Panc1 (cell line): ENCODE data around the gene GPC6. TPM values are rescaled to one million over a fixed set of nuclear protein-coding genes. Genes with fewer than 3 reads are reported as not detected.

Source experiments
- ATAC-seq: fragments of 200-7000 bp; cut with Tn5 transposase; 2 replicates; pipeline ENCODE4 v1.9.1; 2020; ENCODE audit warnings: mild to moderate bottlenecking, moderate library complexity
- BruUV-seq: library from RNA; stranded (reverse); fragments of 400-500 nt; replicated peaks from 2 replicates; lab custom pipeline; 2021; lab: Mats Ljungman, UMichigan
- CTCF ChIA-PET: fragments of 300-600 bp; sonication (Branson Sonifier 250); formaldehyde crosslinking; loops from one replicate; lab custom pipeline; 2022; ENCODE audit warnings: antibody characterized with exemption; lab: Charles Lee
- POLR2A ChIA-PET: fragments of 300-600 bp; sonication (Branson Sonifier 250); formaldehyde crosslinking; loops from one replicate; lab custom pipeline; 2022; ENCODE audit warnings: antibody characterized with exemption; lab: Charles Lee
- DNase-seq: peaks from one replicate; pipeline ENCODE4 v3.0.0-alpha.2; 2010; ENCODE audit warnings: low read depth, low spot score
- H3K27ac ChIP-seq: 2 replicates; pipeline ENCODE4 v1.5.1; 2011; ENCODE audit warnings: mild to moderate bottlenecking, low read length, inconsistent platforms
- H3K27me3 ChIP-seq: fragments of 200-500 bp; sonication (Bioruptor generic); 2 replicates; pipeline ENCODE4 v1.6.0; 2014; ENCODE audit warnings: low read length, inconsistent platforms; ENCODE audit not compliant: control insufficient read depth, insufficient read depth
- H3K36me3 ChIP-seq: fragments of 200-500 bp; sonication (Bioruptor generic); 2 replicates; pipeline ENCODE4 v1.5.1; 2014; ENCODE audit warnings: inconsistent platforms, mild to moderate bottlenecking, low read length, moderate library complexity; ENCODE audit not compliant: control insufficient read depth, insufficient read depth
- H3K4me1 ChIP-seq: 2 replicates; pipeline ENCODE4 v1.5.1; 2011; ENCODE audit warnings: inconsistent platforms, mild to moderate bottlenecking, low read length, moderate library complexity; ENCODE audit not compliant: control insufficient read depth, insufficient read depth
- H3K4me3 ChIP-seq, 2 experiments: 2 replicates each; pipeline ENCODE4 v1.5.1; 2011 to 2012; ENCODE audit warnings: low read depth in 2 of 2, low read length in 2 of 2, mild to moderate bottlenecking in 2 of 2, inconsistent platforms in 1 of 2, moderate library complexity in 1 of 2
- H3K9me3 ChIP-seq: fragments of 200-500 bp; sonication (Bioruptor generic); 2 replicates; pipeline ENCODE4 v1.5.1; 2014; ENCODE audit warnings: low read depth, mild to moderate bottlenecking, inconsistent platforms, low read length, moderate library complexity; ENCODE audit not compliant: control insufficient read depth, insufficient read depth
- CTCF ChIP-seq: fragments of 450-650 bp; IDR thresholded peaks from 2 replicates; pipeline ENCODE4 v1.5.1; 2017; ENCODE audit warnings: mild to moderate bottlenecking
- POLR2AphosphoS5 ChIP-seq: IDR thresholded peaks from 2 replicates; pipeline ENCODE4 v1.6.1; 2012; ENCODE audit warnings: mild to moderate bottlenecking, low read depth, low read length, moderate library complexity
- REST ChIP-seq, 2 experiments: IDR thresholded peaks; 2 replicates each; pipeline ENCODE4 v1.6.1; 2011 to 2012; ENCODE audit warnings: low read depth in 2 of 2, control low read depth in 1 of 2, low read length in 1 of 2, mild to moderate bottlenecking in 1 of 2, moderate library complexity in 1 of 2; ENCODE audit not compliant: insufficient read depth in 1 of 2
- SIN3A ChIP-seq: IDR thresholded peaks from 2 replicates; pipeline ENCODE4 v1.6.1; 2012; ENCODE audit warnings: low read depth, mild to moderate bottlenecking, low read length, moderate library complexity, borderline replicate concordance; ENCODE audit not compliant: insufficient read depth
- TCF7L2 ChIP-seq: IDR thresholded peaks from 2 replicates; pipeline ENCODE4 v1.6.1; 2011; ENCODE audit warnings: mild to moderate bottlenecking, low read depth, low read length, inconsistent platforms
- in situ Hi-C: cut with HindIII; loops from 2 replicates; pipeline ENCODE4 v1.10.0; 2016; ENCODE audit warnings: low sequenced_read_pairs, low pct_unique_long_range_greater_than_20kb
- intact Hi-C: fragments of 100-400 bp; cut with micrococcal nuclease; formaldehyde crosslinking; loops from one replicate; pipeline ENCODE4 v1.10.0; 2022; ENCODE audit not compliant: unreplicated experiment
- total RNA-seq: library from RNA; stranded (reverse); gene quantifications from one replicate; pipeline ENCODE4 v1.2.1, GENCODE V29; 2021; ENCODE audit not compliant: unreplicated experiment

GPC6 gene
- total RNA-seq, 1 experiment from 2014 or later = 4.8 TPM

- Histone ChIP-seq H3K36me3 (no peaks in the 10 kb centered on the region), H3K9me3 (no peaks in the 10 kb centered on the region), H3K27me3 (no peaks in the 10 kb centered on the region), H3K4me3 (no peak overlapping the region), H3K27ac (no peak overlapping the region), H3K4me1 (no peaks in the 10 kb centered on the region)
- DNase-seq (no peak), ATAC-seq (no peak)
- no TSS peak for BruUV-seq
- in situ Hi-C loops = no loop called here
- POLR2A ChIA-PET = no interaction called here
- CTCF ChIA-PET = no interaction called here
- no peak for TF ChIP-seq REST (IDR thresholded peaks at IDR 0.05; ENCODE audit: insufficient read depth in 1 of 2, low read depth in 2 of 2, low read length in 1 of 2)
- no peak for TF ChIP-seq POLR2AphosphoS5
- no peak for TF ChIP-seq CTCF
- TF ChIP-seq TCF7L2 = no peak
- TF ChIP-seq SIN3A = no peak
- intact Hi-C loops = no loop called here
Measured at GRCh38 chr13:93881411-93881810, 654.8 kb downstream of the GPC6 start.

- Histone ChIP-seq H3K27ac (no peak overlapping the region), H3K4me3 (no peak overlapping the region), H3K36me3 (no peaks in the 10 kb centered on the region), H3K9me3 (no peaks in the 10 kb centered on the region), H3K27me3 (no peaks in the 10 kb centered on the region), H3K4me1 (no peaks in the 10 kb centered on the region)
- intact Hi-C loops = no loop called here
- ChIA-PET CTCF (no interaction called here), POLR2A (no interaction called here)
- DNase-seq (no peak), ATAC-seq (no peak)
- in situ Hi-C loops = no loop called here
- no peak for TF ChIP-seq POLR2AphosphoS5
- no peak for TF ChIP-seq CTCF
- TF ChIP-seq REST (IDR thresholded peaks at IDR 0.05; ENCODE audit: insufficient read depth in 1 of 2, low read depth in 2 of 2, low read length in 1 of 2) = no peak
- no peak for TF ChIP-seq TCF7L2
- no peak for TF ChIP-seq SIN3A
- no TSS peak for BruUV-seq
Measured at GRCh38 chr13:93882086-93882651, 655.6 kb downstream of the GPC6 start.
